ENCODE results near the gene TMEM60. TPM values are rescaled to one million over a fixed set of nuclear protein-coding genes. Genes with fewer than 3 reads are reported as not detected.

TMEM60 gene
- total and polyA plus RNA-seq, 2 of the 8 experiments (the other 6 are each of a cell fraction or from before 2014, with no cell fraction given): 22.1 to 29.2 TPM

DNA sequence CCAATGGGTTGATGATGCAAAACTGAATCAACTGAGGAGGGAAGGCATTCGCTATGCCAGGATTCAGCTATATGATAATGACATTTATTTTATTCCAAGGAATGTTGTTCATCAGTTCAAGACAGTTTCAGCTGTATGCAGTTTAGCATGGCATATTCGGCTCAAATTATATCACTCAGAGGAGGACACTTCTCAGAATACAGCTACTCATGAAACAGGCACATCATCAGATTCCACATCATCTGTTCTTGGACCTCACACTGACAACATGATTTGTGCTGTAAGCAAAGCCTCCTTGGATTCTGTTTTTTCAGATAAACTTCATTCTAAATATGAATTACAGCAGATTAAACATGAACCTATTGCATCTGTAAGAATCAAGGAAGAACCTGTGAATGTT is 19.7 kb downstream of the TMEM60 start (continued):
- TF ChIP-seq BCL11A (IDR thresholded peaks at IDR 0.05; ENCODE audit: low read depth in 2 of 2, low read length in 2 of 2) (no peak), BACH1 (IDR thresholded peaks at IDR 0.05; ENCODE audit: low read length) (no peak), POLR2A (IDR thresholded peaks at IDR 0.05; ENCODE audit: control extremely low read depth in 1 of 2, low read depth in 2 of 2, low read length in 2 of 2) (no peak), PHF8 (conservative IDR thresholded peaks at IDR 0.05; ENCODE audit: low read depth, low read length) (no peak), ZNF274 (IDR thresholded peaks at IDR 0.05; ENCODE audit: borderline replicate concordance, extremely low read depth, low read length) (no peak), MAFK (IDR thresholded peaks at IDR 0.05; ENCODE audit: low read depth, low read length) (no peak), CHD2 (IDR thresholded peaks at IDR 0.05; ENCODE audit: low read length) (no peak), BRCA1 (IDR thresholded peaks at IDR 0.05; ENCODE audit: low read depth, low read length) (no peak)
- TF ChIP-seq, protein P1, sequence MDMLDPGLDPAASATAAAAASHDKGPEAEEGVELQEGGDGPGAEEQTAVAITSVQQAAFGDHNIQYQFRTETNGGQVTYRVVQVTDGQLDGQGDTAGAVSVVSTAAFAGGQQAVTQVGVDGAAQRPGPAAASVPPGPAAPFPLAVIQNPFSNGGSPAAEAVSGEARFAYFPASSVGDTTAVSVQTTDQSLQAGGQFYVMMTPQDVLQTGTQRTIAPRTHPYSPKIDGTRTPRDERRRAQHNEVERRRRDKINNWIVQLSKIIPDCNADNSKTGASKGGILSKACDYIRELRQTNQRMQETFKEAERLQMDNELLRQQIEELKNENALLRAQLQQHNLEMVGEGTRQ (IDR thresholded peaks at IDR 0.05; ENCODE audit: low read length): no peak
